WTC11 (cell line): Measurements from ENCODE around the gene HOXA7. TPM values are rescaled to one million over a fixed set of nuclear protein-coding genes. Genes with fewer than 3 reads are reported as not detected.

Experiments
- ATAC-seq: fragments of 200-7000 bp; cut with Tn5 transposase; 2 replicates; pipeline ENCODE4 v1.10.0; 2021; ENCODE audit warnings: mild to moderate bottlenecking, moderate library complexity
- CTCF ChIA-PET: fragments of 300-600 bp; sonication (Branson Sonifier 250); formaldehyde crosslinking; loops from one replicate; lab custom pipeline; 2021; ENCODE audit warnings: antibody characterized with exemption; lab: Charles Lee
- POLR2A ChIA-PET: fragments of 350-600 bp; sonication (Branson Sonifier 250); formaldehyde crosslinking; loops from one replicate; lab custom pipeline; 2021; ENCODE audit warnings: antibody characterized with exemption; lab: Charles Lee
- DNase-seq: peaks from one replicate; pipeline ENCODE4 v3.0.0; 2021; ENCODE audit warnings: low spot score
- H3K27ac Mint-ChIP-seq: 2 replicates; pipeline ENCODE4 v1.8.0; 2021; ENCODE audit warnings: mixed read lengths
- H3K27me3 Mint-ChIP-seq: 2 replicates; pipeline ENCODE4 v1.8.0; 2021; ENCODE audit warnings: low read depth, mild to moderate bottlenecking, moderate library complexity, mixed read lengths
- H3K36me3 Mint-ChIP-seq: 2 replicates; pipeline ENCODE4 v1.8.0; 2021; ENCODE audit warnings: mixed read lengths
- H3K4me1 Mint-ChIP-seq: 2 replicates; pipeline ENCODE4 v1.8.0; 2022; ENCODE audit warnings: mixed read lengths
- H3K4me3 Mint-ChIP-seq: 2 replicates; pipeline ENCODE4 v1.8.0; 2021; ENCODE audit warnings: mild to moderate bottlenecking, moderate library complexity, mixed read lengths
- H3K9me3 Mint-ChIP-seq: 2 replicates; pipeline ENCODE4 v1.8.0; 2021; ENCODE audit warnings: mixed read lengths
- ELF4 ChIP-seq: sonication (generic); formaldehyde crosslinking; IDR thresholded peaks from 2 replicates; pipeline ENCODE4 v1.8.1; 2022; ENCODE audit warnings: low read depth, mild to moderate bottlenecking, moderate library complexity, missing genetic modification reagents
- ETV6 ChIP-seq: sonication (generic); formaldehyde crosslinking; IDR thresholded peaks from 2 replicates; pipeline ENCODE4 v1.8.1; 2022; ENCODE audit warnings: mild to moderate bottlenecking, missing genetic modification reagents
- IRF2 ChIP-seq: sonication (generic); formaldehyde crosslinking; IDR thresholded peaks from 2 replicates; pipeline ENCODE4 v1.8.0; 2022; ENCODE audit warnings: low read depth, missing genetic modification reagents, borderline replicate concordance
- JUN ChIP-seq: sonication (generic); formaldehyde crosslinking; IDR thresholded peaks from 2 replicates; pipeline ENCODE4 v1.8.0; 2023; ENCODE audit warnings: mild to moderate bottlenecking, missing genetic modification reagents
- KAT7 ChIP-seq: sonication (generic); formaldehyde crosslinking; IDR thresholded peaks from 2 replicates; pipeline ENCODE4 v1.8.1; 2023; ENCODE audit warnings: missing genetic modification reagents, mild to moderate bottlenecking, borderline replicate concordance
- MXD4 ChIP-seq: fragments of 250-450 bp; sonication (Bioruptor Pico); IDR thresholded peaks from 2 replicates; pipeline ENCODE4 v1.8.0; 2021; ENCODE audit warnings: mild to moderate bottlenecking, moderate library complexity, borderline replicate concordance
- NFATC4 ChIP-seq: fragments of 250-450 bp; sonication (Bioruptor Pico); IDR thresholded peaks from 2 replicates; pipeline ENCODE4 v1.9.0; 2021; ENCODE audit warnings: mild to moderate bottlenecking
- NFYB ChIP-seq: sonication (generic); formaldehyde crosslinking; conservative IDR thresholded peaks from 2 replicates; pipeline ENCODE4 v1.8.0; 2022; ENCODE audit warnings: low read depth, missing genetic modification reagents
- OVOL2 ChIP-seq: fragments of 250-450 bp; sonication (Bioruptor Pico); IDR thresholded peaks from 2 replicates; pipeline ENCODE4 v1.9.0; 2021; ENCODE audit warnings: mild to moderate bottlenecking, borderline replicate concordance
- RORB ChIP-seq: fragments of 250-450 bp; sonication (Bioruptor Pico); IDR thresholded peaks from 2 replicates; pipeline ENCODE4 v1.9.0; 2021; ENCODE audit warnings: mild to moderate bottlenecking
- SP1 ChIP-seq: sonication (generic); formaldehyde crosslinking; conservative IDR thresholded peaks from 2 replicates; pipeline ENCODE4 v1.8.1; 2022; ENCODE audit warnings: missing genetic modification reagents
- TEAD4 ChIP-seq: sonication (generic); formaldehyde crosslinking; IDR thresholded peaks from 2 replicates; pipeline ENCODE4 v1.8.0; 2022; ENCODE audit warnings: mild to moderate bottlenecking, missing genetic modification reagents
- TP53 ChIP-seq: sonication (generic); formaldehyde crosslinking; IDR thresholded peaks from 2 replicates; pipeline ENCODE4 v1.8.1; 2023; ENCODE audit warnings: mild to moderate bottlenecking, missing genetic modification reagents
- ZBTB21 ChIP-seq: sonication (generic); formaldehyde crosslinking; IDR thresholded peaks from 2 replicates; pipeline ENCODE4 v1.8.1; 2023; ENCODE audit warnings: mild to moderate bottlenecking, missing genetic modification reagents, borderline replicate concordance
- ZNF138 ChIP-seq: sonication (generic); formaldehyde crosslinking; conservative IDR thresholded peaks from 2 replicates; pipeline ENCODE4 v1.8.1; 2022; ENCODE audit warnings: mild to moderate bottlenecking, moderate library complexity, missing genetic modification reagents
- ZNF219 ChIP-seq: sonication (generic); formaldehyde crosslinking; IDR thresholded peaks from 2 replicates; pipeline ENCODE4 v1.8.0; 2023; ENCODE audit warnings: missing genetic modification reagents, mild to moderate bottlenecking, borderline replicate concordance
- ZNF396 ChIP-seq: fragments of 250-450 bp; sonication (Bioruptor Pico); IDR thresholded peaks from 2 replicates; pipeline ENCODE4 v1.8.0; 2021; ENCODE audit warnings: mild to moderate bottlenecking, moderate library complexity, borderline replicate concordance
- total RNA-seq: library from RNA; stranded (reverse); gene quantifications from 3 replicates; pipeline ENCODE4 v1.2.3, GENCODE V29; 2021
- TF ChIP-seq, protein P1 (sequence below): sonication (generic); formaldehyde crosslinking; IDR thresholded peaks from 2 replicates; pipeline ENCODE4 v1.8.0; 2023; ENCODE audit warnings: missing genetic modification reagents
- TF ChIP-seq, protein P2 (sequence below): fragments of 250-450 bp; sonication (Bioruptor Pico); IDR thresholded peaks from 2 replicates; pipeline ENCODE4 v1.9.0; 2021; ENCODE audit warnings: mild to moderate bottlenecking
- TF ChIP-seq, protein P3 (sequence below): sonication (generic); formaldehyde crosslinking; IDR thresholded peaks from 2 replicates; pipeline ENCODE4 v1.8.1; 2023; ENCODE audit warnings: mild to moderate bottlenecking, missing genetic modification reagents
- TF ChIP-seq, protein P4 (sequence below): fragments of 250-450 bp; sonication (Bioruptor Pico); IDR thresholded peaks from 2 replicates; pipeline ENCODE4 v1.8.0; 2021; ENCODE audit warnings: mild to moderate bottlenecking
- TF ChIP-seq, protein P5 (sequence below): sonication (generic); formaldehyde crosslinking; IDR thresholded peaks from 2 replicates; pipeline ENCODE4 v1.8.1; 2022; ENCODE audit warnings: missing genetic modification reagents, borderline replicate concordance
- TF ChIP-seq, protein P6 (sequence below): fragments of 250-450 bp; sonication (Bioruptor Pico); IDR thresholded peaks from 2 replicates; pipeline ENCODE4 v1.9.0; 2021; ENCODE audit warnings: moderate library complexity, mild to moderate bottlenecking, inconsistent platforms, borderline replicate concordance

Gene HOXA7
- total RNA-seq, 1 experiment from 2014 or later, result not detected

DNA sequence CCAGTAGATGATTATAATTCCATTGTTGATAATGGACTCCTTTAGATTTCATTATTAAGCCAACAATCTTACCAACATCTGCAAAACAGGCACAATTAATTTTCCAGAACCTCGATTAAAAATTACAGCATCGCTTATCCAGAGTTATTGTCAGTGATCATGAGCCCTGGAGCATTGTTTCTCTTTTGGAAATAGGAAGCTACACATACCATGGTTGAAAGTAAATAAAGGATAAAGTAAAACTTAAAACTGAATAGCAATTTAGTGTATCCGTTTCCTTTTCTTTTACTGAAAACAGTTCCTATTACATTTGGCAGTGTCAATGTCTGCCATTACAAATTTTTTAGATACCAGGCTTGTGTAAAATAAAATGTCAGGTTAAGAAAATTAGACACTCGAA, 44.1 kb downstream of the HOXA7 start (continued):
- TF ChIP-seq JUN (CRISPR knock-in tag) (no peak), IRF2 (CRISPR knock-in tag) (no peak), TEAD4 (no peak), KAT7 (CRISPR knock-in tag) (no peak), MXD4 (CRISPR knock-in tag) (no peak), ETV6 (CRISPR knock-in tag) (no peak)
- TF ChIP-seq, protein P1, sequence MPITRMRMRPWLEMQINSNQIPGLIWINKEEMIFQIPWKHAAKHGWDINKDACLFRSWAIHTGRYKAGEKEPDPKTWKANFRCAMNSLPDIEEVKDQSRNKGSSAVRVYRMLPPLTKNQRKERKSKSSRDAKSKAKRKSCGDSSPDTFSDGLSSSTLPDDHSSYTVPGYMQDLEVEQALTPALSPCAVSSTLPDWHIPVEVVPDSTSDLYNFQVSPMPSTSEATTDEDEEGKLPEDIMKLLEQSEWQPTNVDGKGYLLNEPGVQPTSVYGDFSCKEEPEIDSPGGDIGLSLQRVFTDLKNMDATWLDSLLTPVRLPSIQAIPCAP (CRISPR knock-in tag), result no peak
- TF ChIP-seq, protein P2, sequence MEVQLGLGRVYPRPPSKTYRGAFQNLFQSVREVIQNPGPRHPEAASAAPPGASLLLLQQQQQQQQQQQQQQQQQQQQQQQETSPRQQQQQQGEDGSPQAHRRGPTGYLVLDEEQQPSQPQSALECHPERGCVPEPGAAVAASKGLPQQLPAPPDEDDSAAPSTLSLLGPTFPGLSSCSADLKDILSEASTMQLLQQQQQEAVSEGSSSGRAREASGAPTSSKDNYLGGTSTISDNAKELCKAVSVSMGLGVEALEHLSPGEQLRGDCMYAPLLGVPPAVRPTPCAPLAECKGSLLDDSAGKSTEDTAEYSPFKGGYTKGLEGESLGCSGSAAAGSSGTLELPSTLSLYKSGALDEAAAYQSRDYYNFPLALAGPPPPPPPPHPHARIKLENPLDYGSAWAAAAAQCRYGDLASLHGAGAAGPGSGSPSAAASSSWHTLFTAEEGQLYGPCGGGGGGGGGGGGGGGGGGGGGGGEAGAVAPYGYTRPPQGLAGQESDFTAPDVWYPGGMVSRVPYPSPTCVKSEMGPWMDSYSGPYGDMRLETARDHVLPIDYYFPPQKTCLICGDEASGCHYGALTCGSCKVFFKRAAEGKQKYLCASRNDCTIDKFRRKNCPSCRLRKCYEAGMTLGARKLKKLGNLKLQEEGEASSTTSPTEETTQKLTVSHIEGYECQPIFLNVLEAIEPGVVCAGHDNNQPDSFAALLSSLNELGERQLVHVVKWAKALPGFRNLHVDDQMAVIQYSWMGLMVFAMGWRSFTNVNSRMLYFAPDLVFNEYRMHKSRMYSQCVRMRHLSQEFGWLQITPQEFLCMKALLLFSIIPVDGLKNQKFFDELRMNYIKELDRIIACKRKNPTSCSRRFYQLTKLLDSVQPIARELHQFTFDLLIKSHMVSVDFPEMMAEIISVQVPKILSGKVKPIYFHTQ, result no peak
- TF ChIP-seq, protein P3, sequence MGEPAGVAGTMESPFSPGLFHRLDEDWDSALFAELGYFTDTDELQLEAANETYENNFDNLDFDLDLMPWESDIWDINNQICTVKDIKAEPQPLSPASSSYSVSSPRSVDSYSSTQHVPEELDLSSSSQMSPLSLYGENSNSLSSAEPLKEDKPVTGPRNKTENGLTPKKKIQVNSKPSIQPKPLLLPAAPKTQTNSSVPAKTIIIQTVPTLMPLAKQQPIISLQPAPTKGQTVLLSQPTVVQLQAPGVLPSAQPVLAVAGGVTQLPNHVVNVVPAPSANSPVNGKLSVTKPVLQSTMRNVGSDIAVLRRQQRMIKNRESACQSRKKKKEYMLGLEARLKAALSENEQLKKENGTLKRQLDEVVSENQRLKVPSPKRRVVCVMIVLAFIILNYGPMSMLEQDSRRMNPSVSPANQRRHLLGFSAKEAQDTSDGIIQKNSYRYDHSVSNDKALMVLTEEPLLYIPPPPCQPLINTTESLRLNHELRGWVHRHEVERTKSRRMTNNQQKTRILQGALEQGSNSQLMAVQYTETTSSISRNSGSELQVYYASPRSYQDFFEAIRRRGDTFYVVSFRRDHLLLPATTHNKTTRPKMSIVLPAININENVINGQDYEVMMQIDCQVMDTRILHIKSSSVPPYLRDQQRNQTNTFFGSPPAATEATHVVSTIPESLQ, result no peak

DNA sequence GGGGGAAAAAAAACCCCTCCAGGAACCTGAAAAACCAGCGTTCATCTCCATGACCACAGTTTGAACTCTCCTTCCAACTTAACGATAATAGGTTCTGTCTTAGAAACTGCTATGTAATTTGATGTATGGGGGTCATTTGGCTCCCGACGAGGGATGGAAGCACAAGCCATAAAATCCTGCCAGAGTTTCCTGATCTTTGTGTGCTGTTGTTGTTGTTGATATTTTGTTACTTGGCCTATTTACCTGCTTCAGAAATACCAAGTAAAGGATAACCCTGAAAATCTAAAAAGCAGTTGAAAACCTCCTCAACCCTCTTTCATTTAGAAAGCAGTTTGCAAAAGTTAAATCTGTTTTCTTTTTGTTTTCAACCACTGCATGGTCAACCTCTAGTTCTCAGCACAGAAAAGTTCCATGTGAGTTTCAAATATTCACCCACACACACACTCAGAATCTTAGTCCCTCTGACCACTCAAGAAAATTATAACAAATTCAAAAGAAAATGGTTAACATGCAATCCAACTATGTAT, 44.7 kb downstream of the HOXA7 start:
- no peak overlapping the region for H3K4me3 Mint-ChIP-seq
- no peaks in the 10 kb centered on the region for H3K9me3 Mint-ChIP-seq
- peaks cover 18% of the 10 kb centered on the region for H3K4me1 Mint-ChIP-seq
- CTCF ChIA-PET, result no interaction called here
- H3K27ac Mint-ChIP-seq, result no peak overlapping the region
- DNase-seq (no peak), ATAC-seq (no peak)
- no peak for TF ChIP-seq OVOL2
- TF ChIP-seq ZNF396 (CRISPR knock-in tag), result no peak
- TF ChIP-seq, protein P4, sequence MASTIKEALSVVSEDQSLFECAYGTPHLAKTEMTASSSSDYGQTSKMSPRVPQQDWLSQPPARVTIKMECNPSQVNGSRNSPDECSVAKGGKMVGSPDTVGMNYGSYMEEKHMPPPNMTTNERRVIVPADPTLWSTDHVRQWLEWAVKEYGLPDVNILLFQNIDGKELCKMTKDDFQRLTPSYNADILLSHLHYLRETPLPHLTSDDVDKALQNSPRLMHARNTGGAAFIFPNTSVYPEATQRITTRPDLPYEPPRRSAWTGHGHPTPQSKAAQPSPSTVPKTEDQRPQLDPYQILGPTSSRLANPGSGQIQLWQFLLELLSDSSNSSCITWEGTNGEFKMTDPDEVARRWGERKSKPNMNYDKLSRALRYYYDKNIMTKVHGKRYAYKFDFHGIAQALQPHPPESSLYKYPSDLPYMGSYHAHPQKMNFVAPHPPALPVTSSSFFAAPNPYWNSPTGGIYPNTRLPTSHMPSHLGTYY (CRISPR knock-in tag), result no peak
- TF ChIP-seq ZBTB21 (CRISPR knock-in tag), result no peak
- no peak for TF ChIP-seq ELF4
- H3K36me3 Mint-ChIP-seq, result no peaks in the 10 kb centered on the region
- POLR2A ChIA-PET, result no interaction called here
- peaks cover 95% of the 10 kb centered on the region for H3K27me3 Mint-ChIP-seq

DNA sequence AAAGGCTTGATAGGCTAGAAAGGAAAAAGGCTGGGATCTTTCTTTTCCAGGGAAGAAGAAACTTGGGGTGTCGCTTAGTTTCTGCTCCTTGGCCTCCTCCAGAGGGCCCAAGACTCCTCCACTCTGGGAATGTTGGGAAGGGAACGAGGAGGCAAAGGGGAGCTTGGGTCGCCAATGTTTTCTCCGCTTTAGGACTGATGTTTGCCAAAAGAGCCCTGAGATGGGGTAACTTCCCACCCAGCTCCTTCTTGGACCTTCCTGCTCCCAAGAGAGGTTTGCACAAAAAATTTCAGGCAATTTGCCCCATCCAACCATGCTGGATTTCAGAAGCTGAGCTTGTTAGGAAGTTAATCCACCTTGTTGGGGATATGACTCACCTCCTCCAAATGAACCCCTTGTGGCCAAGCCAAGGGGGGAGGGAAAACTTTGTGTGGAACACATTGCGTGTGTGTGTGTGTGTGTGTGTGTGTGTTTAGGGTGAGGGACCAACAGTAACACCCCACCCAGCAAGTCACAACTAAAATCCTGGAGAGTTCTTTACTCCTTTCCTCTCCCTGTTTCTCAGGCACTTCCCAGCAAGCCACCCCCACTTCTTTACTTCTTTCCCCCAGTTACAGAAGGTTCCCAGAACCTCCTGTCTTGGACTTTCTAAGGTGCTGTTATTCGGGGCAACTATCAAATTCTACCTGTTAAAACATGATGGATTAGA, 45.3 kb downstream of the HOXA7 start:
- Mint-ChIP-seq H3K9me3 (no peaks in the 10 kb centered on the region), H3K4me1 (peaks cover 19% of the 10 kb centered on the region), H3K36me3 (no peaks in the 10 kb centered on the region), H3K27ac (no peak overlapping the region), H3K4me3 (peak overlapping the region; percentile 55), H3K27me3 (peaks cover 95% of the 10 kb centered on the region)
- ATAC-seq, result no peak
- DNase-seq, result no peak
- ChIA-PET POLR2A (no interaction called here), CTCF (interaction anchor here (1.3 to 1.4 kb wide), 3 partner anchors 10 to 50 kb away, joined by 3 to 4 read pairs (median 4); partner anchors contain the start of gene HOXA1)
- TF ChIP-seq IRF2 (CRISPR knock-in tag) (no peak), RORB (CRISPR knock-in tag) (no peak), SP1 (CRISPR knock-in tag) (no peak), ZNF138 (CRISPR knock-in tag) (no peak), ZNF219 (no peak), NFYB (no peak), NFATC4 (CRISPR knock-in tag) (no peak), TP53 (CRISPR knock-in tag) (no peak)
- TF ChIP-seq, protein P5, sequence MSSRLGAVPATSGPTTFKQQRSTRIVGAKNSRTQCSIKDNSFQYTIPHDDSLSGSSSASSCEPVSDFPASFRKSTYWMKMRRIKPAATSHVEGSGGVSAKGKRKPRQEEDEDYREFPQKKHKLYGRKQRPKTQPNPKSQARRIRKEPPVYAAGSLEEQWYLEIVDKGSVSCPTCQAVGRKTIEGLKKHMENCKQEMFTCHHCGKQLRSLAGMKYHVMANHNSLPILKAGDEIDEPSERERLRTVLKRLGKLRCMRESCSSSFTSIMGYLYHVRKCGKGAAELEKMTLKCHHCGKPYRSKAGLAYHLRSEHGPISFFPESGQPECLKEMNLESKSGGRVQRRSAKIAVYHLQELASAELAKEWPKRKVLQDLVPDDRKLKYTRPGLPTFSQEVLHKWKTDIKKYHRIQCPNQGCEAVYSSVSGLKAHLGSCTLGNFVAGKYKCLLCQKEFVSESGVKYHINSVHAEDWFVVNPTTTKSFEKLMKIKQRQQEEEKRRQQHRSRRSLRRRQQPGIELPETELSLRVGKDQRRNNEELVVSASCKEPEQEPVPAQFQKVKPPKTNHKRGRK (CRISPR knock-in tag), result no peak
- TF ChIP-seq, protein P1 (CRISPR knock-in tag), result no peak
- TF ChIP-seq, protein P6, sequence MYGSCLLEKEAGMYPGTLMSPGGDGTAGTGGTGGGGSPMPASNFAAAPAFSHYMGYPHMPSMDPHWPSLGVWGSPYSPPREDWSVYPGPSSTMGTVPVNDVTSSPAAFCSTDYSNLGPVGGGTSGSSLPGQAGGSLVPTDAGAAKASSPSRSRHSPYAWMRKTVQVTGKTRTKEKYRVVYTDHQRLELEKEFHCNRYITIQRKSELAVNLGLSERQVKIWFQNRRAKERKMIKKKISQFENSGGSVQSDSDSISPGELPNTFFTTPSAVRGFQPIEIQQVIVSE, result no peak
